GM12801 (cell line): ENCODE results near the gene RNF223.

Experiments
- TF ChIP-seq, protein P1 (sequence below): IDR thresholded peaks from one replicate; pipeline ENCODE4 v1.5.1; 2011; ENCODE audit warnings: control low read depth; ENCODE audit not compliant: insufficient read length; ENCODE audit errors: extremely low read depth

RNF223 gene

GRCh38 chr1:1052003-1052840, 21.9 kb downstream of the RNF223 start:
- TF ChIP-seq, protein P1, sequence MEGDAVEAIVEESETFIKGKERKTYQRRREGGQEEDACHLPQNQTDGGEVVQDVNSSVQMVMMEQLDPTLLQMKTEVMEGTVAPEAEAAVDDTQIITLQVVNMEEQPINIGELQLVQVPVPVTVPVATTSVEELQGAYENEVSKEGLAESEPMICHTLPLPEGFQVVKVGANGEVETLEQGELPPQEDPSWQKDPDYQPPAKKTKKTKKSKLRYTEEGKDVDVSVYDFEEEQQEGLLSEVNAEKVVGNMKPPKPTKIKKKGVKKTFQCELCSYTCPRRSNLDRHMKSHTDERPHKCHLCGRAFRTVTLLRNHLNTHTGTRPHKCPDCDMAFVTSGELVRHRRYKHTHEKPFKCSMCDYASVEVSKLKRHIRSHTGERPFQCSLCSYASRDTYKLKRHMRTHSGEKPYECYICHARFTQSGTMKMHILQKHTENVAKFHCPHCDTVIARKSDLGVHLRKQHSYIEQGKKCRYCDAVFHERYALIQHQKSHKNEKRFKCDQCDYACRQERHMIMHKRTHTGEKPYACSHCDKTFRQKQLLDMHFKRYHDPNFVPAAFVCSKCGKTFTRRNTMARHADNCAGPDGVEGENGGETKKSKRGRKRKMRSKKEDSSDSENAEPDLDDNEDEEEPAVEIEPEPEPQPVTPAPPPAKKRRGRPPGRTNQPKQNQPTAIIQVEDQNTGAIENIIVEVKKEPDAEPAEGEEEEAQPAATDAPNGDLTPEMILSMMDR, result no peak

DNA sequence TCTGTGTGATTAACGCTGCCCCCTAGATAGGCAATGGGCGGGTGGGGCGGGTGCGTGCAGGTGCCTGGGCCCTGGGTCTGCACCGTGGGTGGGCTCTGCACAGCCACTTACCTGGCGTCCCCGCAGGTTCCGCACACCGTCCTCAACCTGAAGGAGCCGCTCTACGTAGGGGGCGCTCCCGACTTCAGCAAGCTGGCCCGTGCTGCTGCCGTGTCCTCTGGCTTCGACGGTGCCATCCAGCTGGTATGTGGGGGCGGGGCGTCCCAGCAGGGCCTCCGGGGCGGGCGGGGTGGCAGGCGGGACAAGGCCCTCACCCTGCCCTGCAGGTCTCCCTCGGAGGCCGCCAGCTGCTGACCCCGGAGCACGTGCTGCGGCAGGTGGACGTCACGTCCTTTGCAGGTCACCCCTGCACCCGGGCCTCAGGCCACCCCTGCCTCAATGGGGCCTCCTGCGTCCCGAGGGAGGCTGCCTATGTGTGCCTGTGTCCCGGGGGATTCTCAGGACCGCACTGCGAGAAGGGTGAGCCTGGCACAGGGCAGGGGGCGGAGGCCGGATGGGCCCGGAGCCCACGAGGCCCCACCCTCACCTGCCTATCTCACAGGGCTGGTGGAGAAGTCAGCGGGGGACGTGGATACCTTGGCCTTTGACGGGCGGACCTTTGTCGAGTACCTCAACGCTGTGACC, 22.8 kb downstream of the RNF223 start:
- TF ChIP-seq, protein P1, result no peak

- TF ChIP-seq, protein P1, result no peak
Observed at GRCh38 chr1:1050577-1051052, 23.5 kb downstream of the RNF223 start.

DNA sequence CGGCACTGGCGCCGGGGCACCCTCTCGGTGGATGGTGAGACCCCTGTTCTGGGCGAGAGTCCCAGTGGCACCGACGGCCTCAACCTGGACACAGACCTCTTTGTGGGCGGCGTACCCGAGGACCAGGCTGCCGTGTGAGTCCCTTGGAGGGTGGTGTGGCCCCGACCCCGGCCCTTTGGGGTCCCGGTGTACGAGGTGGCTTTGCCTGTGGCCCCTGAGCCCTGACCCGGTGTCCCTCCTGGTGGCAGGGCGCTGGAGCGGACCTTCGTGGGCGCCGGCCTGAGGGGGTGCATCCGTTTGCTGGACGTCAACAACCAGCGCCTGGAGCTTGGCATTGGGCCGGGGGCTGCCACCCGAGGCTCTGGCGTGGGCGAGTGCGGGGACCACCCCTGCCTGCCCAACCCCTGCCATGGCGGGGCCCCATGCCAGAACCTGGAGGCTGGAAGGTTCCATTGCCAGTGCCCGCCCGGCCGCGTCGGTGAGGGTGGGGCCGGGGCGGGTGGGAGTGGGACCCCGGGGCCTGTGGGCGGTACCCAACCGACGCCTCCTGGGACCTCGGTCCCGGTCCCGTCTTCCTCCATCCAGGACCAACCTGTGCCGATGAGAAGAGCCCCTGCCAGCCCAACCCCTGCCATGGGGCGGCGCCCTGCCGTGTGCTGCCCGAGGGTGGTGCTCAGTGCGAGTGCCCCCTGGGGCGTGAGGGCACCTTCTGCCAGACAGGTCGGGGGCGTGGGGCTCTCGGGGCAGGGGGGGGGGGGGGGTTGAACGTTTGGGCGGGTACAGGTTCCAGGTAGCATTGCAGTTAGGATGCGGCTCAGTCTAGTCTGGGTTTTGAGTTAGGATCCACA, 24.6 kb downstream of the RNF223 start:
- TF ChIP-seq, protein P1, result no peak

- TF ChIP-seq, protein P1, result no peak
Observed at GRCh38 chr1:1048765-1049164, 25.3 kb downstream of the RNF223 start.

DNA sequence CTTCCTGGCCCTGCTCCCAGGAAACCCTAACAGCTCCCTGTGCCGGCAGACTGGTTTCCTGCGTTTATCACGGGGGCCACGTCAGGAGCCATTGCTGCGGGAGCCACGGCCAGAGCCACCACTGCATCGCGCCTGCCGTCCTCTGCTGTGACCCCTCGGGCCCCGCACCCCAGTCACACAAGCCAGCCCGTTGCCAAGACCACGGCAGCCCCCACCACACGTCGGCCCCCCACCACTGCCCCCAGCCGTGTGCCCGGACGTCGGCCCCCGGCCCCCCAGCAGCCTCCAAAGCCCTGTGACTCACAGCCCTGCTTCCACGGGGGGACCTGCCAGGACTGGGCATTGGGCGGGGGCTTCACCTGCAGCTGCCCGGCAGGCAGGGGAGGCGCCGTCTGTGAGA, 26.1 kb downstream of the RNF223 start:
- TF ChIP-seq, protein P1, result no peak

GRCh38 chr1:1047407-1047806, 26.7 kb downstream of the RNF223 start:
- TF ChIP-seq, protein P1, result no peak
